SH-SY5Y (cell line): ENCODE data around the gene NOC2L.

ENCODE experiments used
- GATA2 ChIP-seq: IDR thresholded peaks from 2 replicates; pipeline ENCODE4 v1.6.1; 2011; ENCODE audit warnings: mild to moderate bottlenecking, low read depth, low read length
- GATA3 ChIP-seq: IDR thresholded peaks from 2 replicates; pipeline ENCODE4 v1.6.1; 2011; ENCODE audit warnings: low read depth, mild to moderate bottlenecking, low read length, moderate library complexity

GRCh38 chr1:927748-928147 is 31.3 kb downstream of the NOC2L start:
- TF ChIP-seq GATA3 (no peak), GATA2 (no peak)
